HG03558 (cell line): Measurements from ENCODE around the gene EDNRA.
"Not testable (repeated sequence)": the region's sequence is repeated elsewhere in the genome, so short reads cannot be mapped to it uniquely, and the experiment has no call there.

Experiments
- ATAC-seq: cut with Tn5 transposase; IDR thresholded peaks from one replicate; pipeline ENCODE4 v1.9.1; 2021; ENCODE audit warnings: moderate number of reproducible peaks; ENCODE audit not compliant: unreplicated experiment; ENCODE audit errors: extremely low read depth

The EDNRA gene

DNA sequence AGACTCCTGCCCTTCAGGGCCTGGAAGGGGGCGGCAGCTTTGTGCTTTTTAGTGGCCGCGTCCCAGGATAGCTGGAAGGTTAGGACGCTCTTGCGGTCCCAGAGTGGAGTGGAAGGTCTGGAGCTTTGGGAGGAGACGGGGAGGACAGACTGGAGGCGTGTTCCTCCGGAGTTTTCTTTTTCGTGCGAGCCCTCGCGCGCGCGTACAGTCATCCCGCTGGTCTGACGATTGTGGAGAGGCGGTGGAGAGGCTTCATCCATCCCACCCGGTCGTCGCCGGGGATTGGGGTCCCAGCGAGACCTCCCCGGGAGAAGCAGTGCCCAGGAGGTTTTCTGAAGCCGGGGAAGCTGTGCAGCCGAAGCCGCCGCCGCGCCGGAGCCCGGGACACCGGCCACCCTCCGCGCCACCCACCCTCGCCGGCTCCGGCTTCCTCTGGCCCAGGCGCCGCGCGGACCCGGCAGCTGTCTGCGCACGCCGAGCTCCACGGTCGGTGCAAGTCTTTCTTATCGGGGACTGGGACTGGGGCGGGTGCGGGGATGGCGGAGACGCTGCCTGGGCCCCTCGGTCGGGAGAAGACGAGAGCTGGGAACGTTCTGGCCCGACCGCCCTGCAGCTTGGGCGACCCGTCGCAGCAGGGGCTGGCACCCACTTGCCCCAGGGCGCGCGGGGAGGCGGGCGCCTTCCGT, at the start of gene EDNRA:
Gene EDNRA (plus strand): TSS at position 207 of the 686 bp plus-strand sequence. CDS start 4,585 bp downstream, outside the sequence.
- ATAC-seq, result no peak

DNA sequence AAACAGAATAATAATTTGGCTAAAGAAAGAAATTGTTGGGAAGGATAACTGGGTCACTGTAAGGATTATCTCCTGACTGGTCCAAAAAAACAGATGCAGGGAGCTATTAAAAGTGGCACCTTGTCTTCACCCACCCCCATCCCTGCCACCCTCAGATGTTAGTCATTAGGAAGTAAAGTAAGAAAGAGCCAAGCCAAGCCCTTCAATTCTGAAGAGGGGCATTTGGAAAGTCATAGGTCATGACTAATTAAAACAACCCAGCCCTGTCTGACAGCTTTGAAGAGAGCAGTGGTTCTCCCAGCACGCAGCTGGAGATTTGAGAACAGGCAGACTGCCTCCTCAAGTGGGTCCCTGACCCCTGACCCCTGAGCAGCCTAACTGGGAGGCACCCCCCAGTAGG, 46.5 kb upstream of the EDNRA start:
- ATAC-seq, result not testable (repeated sequence)

DNA sequence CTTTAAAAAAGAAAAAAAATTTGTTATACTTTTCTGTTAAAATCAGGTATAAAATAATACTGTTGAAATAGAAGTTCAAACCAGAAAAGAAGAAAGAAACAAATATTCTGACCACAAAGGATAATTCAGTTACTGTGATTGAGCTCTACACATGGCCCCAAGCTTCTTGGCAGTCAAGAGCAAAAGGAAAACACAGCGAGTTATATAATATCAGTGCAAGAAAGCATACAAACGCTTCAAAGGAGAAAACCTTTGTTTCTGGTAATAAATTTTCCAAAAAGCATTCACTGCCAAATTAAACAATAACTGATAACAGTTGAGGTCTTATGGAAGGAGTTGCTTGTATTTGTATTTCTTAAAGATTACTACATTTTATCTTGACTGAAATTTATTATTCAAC, 40.5 kb upstream of the EDNRA start:
- ATAC-seq, result no peak

DNA sequence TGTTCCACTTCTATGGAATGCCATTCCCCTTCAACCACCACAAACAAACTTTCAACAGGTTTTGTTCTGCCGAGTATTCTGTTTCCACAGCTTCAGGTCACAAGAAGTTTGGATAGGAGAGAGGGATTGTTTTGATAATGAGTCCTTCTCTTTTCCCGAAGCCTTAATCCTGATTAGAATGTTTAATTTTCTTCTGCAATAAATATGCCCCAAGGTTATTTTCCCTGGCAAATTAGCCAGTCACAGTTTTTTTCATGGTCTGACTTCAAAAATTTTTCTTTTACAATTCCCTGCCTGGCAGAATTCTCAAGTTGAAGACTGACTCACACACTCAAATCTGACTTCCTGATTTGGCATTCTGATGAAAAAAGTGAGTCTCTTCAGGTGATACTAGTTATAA, 33.1 kb upstream of the EDNRA start:
- ATAC-seq, result no peak

DNA sequence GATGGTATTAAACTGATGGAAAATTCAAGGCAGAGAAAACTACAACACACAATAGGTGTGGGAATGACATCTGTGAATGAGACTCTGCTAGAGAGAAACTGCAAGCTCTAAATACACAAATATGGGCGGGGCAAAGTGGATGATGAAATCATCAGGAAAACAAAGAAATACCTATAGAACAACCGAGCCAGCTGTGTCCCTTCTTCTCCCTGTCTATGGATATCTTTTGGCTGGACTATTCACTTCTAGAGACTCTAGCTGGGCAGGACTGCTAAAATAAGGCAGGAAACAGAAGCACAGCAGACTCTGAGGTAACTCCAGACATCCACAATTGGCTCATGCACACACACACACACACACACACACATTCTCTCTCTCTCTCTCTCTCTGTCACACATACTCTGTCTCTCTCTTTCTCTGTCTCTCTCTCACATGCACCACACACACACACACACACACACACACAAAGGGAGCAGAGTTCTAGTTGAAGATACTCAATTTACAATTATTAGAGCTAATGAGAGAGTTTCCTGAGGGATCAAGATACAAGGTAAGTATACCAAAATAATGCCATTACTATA, 27.2 kb upstream of the EDNRA start:
- no peak for ATAC-seq

DNA sequence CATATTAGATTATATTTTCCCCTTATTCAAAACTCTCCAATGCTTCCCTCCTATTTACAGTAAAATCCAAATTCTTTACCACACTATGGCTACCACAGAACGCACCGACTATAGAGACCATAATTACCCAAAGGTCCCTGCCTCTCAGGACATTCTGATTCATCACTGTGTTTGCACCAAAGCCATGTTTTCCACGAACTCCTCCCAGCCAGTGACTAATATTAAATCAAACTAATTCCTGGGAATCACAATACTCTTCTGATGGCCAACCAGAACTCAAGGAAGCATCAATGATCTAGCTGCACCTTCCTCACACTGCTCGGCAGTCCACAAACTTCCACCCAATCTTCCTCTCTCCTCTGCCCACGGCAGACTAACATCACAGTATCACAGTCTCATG, 24.2 kb upstream of the EDNRA start:
- ATAC-seq, result no peak

DNA sequence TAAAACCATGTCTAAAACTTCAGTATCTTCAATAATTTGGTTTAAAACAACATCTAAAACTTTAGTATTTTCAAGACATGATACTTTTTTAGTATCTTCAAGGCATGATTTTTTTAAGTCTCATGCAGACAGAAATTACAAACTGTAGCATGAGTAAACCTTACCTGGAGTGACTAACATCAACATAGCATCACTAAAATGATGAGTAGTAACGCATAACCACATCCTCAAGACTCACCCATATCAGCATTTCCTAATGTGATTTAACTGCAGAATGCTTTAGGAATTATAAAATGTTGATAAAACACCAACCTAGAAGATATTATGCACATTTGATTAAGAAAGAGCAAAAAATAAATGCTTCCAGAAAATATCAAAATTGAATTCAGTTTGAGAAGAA, 19.7 kb upstream of the EDNRA start:
- no peak for ATAC-seq

DNA sequence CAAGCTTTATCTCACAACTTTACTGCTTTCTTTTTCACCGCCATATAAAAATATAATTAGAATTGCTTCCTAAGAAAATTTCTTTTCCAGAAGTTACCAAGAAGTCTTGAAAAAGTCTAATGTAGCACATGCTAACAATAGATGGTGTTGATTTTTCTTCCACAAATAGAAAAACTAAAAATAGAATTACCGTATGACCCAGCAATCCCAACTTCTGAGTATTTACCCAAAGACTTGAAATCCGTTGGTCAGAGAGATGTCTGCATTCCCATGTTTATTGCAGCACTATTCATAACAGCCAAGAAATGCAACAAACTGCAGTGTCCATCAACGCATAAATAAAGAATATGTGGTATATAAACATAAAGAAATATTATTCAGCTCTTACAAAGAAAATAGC, 17.8 kb upstream of the EDNRA start:
- no peak for ATAC-seq

DNA sequence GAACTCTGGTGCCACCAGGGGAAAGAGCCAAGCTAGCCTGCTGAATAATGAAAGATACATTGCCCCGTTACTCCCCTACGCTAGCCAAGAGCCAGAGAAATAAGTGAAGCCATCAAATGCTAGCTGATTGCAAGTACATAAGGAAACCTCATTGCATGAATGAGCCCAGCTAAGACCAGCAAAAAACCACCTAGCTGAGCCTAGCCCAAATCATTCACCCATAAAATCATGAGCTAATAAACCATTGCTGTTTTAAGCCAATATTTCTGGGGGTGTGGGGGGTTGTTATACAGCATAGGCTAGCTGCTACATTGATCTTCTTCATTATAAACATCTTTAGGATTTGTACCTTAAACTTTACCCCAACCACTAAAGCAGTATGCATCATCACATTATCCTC, 15.4 kb upstream of the EDNRA start:
- ATAC-seq, result no peak

DNA sequence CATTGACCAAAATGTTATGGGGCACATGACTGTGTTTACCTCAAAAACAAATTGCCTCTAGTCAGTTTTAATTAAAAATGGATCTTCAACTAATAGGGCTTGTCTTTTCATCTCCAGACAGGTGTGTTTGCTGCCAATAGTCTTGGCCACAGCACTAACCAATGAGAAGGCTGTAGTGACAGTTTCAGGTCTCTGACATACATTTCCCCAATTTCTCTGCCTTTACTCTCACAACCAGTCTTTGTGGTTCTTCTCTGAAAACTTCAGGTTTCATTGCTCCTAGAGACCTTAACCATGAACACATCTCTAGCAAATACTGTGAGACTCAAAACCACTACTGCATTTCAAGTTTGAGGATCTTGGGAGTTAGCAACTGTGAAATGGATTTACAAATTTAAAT, 3.5 kb upstream of the EDNRA start:
- ATAC-seq, result no peak

DNA sequence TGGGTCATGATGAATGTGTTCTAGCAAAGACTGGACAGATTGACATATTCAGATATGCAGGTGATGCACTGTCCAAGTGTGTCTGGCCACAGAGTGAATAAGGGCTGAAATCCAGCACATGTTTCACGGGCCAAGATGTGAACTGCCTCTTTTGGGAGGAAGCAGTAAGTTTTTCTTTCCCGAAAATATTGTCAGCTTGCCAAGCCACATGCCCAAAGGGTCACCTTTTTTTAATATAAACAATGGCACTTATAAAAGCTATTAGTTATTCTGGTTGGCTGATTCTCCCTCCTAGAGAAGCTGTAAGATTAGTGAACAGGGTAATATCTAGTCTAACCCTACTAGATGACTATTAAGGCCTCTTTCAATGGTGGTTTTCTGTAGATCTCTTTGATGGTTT, 1.5 kb upstream of the EDNRA start:
- ATAC-seq, result no peak

DNA sequence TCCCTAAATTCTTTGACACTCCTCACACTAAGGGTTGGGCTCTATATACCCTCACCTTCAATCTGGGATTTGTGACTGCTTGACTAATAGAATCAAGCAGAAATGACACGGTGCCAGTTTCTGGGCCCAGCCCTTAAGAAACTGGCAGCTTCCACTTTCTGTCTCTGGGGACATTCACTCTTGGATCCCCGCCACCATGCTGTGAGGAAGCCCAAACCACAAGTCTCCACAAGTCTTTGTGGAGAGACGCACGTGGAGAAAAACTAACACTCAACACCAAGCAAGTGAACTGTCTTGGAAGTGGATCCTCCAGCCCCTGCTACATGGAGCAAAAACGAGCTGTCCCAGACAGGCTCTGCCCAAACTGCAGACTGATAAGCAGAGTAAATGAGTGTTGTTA, 1.1 kb upstream of the EDNRA start:
- no peak for ATAC-seq

DNA sequence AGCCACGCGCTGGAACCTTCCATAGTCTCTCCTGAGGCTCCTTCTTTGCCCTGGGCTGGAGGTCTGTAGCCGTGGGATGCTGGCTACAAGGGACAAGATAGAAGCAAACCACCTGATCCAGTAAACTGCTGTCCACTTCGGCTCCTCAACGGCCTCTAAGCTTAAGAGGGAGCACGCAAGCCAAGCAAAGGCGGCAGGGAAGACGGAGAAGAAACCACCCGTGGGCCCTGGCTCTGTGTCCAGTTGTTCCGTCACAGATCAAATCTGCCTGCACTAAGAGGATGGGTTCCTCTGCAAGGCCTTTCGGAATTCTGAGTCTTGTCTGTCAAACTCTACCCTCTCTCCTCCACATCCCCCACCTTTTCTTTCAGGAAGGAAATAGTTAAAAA, 401 bp upstream of the EDNRA start:
- no peak for ATAC-seq

DNA sequence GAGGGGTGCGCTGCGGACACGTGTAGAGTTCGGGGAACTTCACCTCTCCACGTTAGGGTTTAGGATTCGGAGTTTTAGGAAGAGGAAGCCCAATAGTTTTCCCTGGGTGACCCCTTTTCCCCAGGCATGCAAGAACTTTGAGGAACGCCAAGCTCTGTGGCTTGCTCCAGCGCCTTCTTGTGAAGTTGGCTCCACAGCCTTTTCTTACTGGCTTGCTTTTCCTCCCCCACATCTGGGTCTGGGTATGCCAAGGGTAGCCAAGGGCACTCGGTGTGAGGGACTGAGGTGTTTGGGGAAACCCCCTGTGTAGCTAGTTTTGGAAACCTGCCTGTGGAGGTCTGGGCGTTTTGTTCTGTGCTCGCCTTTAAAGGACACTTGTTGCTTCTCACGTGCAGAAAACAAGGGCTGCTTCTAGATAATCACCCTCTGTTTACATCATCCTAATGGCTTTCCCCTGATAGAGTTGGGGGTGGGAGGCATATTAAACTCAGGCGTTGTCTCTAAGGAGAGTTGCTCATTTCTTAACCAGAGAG, 746 bp downstream of the EDNRA start:
- ATAC-seq, result no peak

DNA sequence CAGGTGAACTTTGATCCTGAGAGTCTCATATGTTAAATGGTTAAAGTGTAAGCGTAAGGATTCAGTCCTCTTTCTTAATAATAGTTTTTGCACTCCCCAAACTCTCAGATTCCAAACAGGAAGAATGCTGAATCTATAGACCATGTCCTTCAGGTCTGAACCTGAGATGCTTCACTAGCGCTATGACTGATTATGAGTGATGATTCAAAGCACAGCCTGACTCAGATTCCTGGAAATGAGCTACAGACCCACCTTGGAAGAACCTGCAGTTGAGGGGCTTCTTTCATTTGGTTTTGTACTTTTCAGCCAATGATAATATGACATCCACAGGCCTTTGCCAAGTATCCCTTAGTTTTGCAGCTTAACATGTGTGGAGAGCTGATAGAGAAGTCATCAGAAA, 1.4 kb downstream of the EDNRA start:
- no peak for ATAC-seq

DNA sequence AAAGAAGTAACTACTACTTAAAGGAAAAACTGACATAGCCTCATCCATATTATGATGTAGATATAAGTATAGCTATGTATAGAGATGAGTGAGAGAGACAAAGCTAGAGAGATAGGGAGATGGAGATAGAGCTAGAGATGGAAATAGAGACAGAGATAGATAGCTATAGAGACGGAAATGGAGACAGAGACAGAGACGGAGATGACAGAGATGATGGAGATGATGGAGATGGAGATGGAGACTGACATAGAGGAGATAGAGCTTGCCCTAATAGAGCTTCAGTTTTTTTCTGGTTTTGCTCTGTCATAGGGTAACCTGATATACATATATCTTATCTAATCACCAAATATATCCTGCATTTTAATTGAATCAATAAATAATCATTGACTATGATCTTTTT, 4.3 kb downstream of the EDNRA start:
- ATAC-seq, result no peak

DNA sequence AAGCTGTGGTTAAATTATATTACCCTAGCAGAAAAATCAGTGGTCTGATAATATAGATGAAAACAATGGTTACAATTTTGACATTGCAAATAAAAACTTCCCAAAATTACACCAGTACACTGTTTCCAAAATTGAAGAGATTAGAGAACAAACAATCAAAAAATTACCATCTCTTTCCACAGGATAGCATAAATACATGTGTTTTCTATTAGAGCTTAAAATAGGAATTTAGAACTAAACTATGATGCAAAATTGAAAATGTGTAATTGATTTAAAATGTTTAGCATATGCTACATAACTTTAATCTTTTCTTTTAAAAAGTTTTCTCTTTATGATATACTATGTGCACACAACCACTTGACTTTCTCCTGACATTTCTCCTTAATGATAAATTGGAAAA, 6.7 kb downstream of the EDNRA start:
- no peak for ATAC-seq

DNA sequence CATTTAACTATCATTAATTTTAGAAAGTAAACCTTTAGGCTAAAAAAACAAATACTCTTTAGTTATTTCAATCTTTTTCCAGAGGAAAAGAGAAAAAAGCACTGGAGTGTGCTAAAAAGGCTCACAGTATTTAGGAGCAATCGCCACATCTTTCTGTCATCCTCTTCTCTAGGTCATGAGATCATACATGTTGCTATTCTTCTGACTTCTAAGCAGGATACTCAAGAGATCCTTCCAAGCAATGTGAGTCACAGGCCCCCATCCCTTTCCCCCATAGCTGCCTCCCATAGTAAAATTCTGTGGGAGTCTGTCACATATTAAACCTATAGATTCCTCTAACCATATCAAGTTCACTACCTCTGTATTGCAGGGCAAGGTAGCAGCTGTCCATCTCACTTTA, 7.7 kb downstream of the EDNRA start:
- no peak for ATAC-seq

DNA sequence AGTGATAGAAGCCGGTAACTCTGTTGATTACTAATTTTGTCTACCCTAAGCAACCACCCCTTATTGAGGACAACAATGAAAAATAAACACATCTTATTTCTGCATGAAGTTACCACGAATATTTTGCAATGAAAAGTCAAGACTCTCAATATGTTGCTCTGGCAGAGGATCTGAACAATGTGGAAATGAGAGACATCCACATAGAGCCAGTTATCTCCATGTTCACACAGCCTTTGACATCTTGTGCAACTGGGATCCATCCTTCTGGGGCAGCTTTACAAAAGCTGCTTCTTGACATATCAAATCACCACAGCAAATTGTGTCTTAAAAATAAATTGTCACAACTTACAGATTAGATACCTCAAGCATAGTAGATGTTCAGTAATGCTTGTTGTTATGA, 10.2 kb downstream of the EDNRA start:
- ATAC-seq, result no peak

DNA sequence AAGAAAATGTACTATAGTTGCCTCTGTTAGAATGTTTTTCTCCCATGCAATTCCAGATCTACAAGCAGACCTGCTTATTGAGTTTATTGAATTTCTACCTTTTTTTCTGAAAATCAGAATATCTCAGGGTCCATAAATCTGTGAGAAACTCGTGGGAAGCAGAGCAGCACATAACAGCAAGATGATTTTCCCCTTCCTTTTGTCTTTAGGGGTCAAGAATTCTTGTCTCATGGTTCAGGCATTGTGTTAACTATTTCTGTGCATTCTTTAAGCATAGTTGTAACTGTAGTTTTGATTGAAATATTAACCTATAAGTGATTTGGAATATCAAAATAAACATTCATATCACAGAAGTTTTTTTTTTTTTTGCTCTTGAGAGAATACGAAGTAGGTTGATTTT, 11.4 kb downstream of the EDNRA start:
- ATAC-seq, result no peak

DNA sequence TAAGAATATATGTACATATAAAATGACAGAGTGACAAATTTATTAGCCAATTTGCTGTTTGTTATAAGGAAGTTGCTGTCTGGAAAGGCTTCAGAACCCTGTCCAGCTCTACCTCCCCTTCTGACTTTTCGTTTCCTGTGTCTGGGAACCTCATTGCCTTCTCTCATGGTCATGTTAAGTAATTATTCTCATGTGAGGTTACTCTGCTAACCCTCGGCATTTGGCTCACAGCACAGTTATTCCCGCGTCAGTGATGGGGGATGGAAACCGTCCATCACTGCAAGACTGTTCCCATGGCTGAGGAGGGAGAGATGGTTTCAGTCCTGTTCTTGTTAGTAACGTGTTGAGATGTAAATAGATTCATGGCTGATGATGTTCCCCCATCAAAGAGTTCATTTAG, 11.9 kb downstream of the EDNRA start:
- no peak for ATAC-seq

DNA sequence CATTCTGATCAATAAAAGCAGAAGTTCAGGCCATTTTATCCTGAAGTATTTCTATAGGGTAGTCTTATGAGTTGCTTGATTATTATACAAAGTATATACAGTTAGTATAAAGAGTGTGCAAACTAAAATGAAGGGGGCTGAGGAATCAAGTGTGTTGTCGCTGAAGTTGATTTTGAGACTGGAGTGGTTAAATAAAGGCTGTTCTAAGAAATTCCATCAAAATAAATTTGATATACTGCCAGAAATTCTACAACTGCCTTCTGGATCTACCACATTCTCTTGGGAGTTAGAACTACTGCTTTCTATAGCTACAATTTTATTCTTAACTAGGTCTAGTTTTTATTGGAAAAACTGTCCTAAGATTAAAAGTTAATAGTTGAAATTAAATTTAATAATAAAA, 12.4 kb downstream of the EDNRA start:
- ATAC-seq, result no peak
